HG03039 (cell line): Measurements from ENCODE around the gene PFKM.

Source experiments
- ATAC-seq: cut with Tn5 transposase; IDR thresholded peaks from one replicate; pipeline ENCODE4 v1.9.1; 2021; ENCODE audit warnings: mild to moderate bottlenecking, moderate library complexity; ENCODE audit not compliant: unreplicated experiment

The PFKM gene

DNA sequence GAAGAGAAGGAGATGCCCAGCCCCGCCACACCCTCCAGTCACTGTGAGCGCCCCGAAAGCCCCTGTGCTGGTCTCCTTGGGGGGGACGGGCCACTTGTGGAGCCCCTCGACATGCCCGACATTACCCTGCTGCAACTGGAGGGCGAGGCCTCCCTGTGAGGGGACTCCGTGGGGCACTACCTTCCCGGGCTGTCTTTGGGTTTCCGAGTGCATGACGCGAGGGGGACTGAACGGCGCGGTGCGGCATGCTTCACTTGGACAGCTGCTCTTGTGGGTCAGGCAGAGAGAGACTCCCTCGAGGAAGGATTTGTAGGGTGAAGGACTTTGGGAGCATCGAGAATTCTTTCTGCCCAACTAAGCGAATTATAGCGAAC is 65.4 kb downstream of the PFKM start:
- ATAC-seq = no peak

DNA sequence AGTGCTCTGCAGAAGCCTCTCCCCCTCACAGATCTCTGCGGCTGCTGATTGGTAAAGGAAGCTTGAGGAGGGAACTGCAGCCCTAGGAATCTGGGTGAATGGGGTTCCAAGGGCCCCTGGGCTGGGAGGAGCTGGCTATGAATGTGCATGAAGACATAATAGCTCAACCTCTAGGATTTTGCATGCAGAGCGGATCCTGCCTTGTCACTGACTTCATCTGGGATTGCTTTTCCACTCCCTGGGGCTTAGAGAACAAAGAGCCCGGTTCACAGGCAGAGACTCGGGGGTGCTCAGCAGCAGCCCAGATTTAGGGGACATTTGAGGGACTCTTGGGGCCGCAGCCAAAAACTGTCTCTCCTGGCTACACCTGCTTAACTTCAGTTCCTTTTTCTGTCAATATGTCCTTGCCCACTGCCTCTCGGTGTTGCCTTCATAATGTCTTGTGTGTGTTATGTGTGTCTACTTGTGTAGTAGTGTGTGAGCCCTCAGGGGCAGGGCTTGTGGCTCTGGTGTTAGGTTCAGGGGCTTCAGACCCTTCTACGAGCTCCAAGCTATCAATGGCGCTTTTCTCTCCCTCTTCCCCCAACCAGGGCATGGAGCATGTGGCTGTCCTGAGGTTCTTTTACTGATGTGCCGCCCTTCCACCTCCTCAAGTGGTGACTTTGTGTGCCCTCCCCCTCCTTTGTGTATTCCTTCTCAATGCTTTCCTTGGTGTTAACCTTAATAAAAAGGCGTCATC is 66.2 kb downstream of the PFKM start:
- no peak for ATAC-seq

DNA sequence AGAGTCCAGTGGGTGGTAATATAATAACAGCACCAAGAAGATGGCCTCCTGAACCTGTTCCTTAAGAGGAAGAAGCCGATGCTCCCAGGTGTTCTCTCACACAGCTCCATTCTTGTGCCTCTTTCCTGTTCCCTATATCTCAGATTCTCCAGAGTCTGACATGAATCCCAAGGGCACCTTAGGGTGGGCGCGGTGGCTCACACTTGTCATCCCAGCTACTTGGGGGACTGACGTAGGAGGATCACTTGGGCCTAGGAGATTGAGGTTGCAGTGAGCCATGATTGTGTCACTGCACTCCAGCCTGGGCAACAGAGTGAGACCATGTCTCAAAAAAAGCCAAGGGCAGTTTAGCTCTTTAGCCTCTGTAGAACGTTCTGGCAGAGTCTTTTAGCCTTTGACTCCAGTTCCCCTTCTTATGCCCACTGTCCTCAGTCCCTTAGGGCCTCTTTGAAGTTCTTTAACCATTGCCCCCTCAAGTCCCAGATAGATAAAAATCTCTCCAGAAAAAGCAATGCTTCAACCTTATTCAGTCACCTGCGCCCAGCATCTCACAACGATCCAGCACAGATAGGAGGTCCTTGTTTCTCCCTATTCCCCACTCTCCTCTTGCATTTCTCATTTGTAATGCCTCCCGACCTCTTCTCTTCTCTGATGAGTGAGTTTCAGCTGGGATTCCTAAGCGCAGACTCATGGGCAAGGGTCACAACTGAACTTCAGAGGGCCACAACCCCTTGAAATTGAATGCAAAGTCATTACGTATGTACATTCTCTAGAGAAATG is 68.9 kb downstream of the PFKM start:
- ATAC-seq = no peak

DNA sequence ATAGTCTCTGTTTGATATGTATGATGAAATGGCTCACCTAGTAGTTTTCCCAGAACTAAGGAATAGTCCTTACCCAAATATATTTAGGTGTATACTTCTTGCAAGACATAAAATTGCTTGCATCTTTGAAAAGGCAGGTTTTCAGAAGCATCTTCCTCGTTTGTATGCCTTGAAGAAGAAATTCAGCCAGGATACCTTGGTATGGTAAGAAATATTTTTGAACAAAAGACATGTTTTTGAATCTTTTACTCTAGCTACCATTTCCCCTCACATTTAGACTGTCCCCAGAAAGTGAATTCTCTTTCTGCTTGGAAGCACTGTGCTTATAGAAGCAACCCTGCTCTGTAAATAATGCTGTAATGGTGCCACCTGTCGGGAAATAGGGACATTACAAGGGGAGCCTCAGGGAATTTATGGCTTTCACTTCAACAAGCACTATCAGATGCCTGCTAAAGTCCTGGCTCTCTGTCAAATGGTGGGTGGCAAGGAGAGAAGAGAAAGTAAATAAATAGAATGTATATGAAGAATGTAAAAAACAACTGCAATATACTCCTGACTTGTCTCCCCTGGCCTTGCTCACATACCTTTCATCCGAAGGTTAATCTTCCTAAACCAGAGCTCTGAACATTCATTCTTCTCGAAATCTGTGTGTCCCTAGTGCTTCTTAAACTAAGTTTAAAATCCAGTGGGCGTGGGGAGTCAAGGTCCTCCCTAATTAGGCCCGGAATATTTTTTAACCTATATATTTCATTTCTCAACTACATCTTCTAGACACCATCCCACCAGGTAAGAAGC is 70.4 kb downstream of the PFKM start:
- ATAC-seq = no peak

DNA sequence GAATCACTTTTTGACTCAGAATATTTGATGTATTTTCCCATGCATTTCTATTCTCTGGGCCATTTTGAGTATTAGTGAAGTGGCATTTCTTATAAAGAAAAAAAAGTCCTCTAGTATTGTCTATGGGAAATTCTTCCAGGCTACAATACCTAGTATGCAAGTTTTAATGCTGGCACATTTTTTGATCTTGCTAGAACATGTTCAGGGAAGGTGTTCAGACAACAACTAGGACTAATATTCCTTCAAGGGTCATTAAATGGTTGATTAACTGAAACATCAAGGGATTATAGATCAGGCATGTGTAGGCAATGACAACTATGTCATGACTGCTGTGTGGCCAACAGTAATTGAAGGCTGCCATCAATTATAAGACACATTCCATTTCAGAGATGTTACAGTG is 71.9 kb downstream of the PFKM start:
- no peak for ATAC-seq

DNA sequence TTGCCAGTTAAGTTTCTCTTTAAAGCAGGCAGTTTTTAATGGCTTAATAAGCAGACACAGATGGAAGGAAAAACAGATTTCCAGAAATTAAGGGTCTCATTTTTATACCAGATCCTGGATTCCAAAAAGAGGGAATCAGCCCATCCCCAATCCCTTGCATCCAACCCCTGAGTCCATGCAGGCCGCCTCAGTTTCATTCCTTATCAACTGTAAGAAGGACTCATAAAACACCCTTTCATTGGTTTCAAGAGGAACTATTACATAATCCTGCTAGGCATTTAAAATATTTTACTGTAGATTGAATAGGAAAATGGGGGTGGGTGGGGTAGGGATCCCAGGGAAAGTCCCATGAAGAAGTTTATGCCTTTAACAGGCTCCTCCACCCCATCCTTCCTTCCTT is 73.7 kb downstream of the PFKM start:
- no peak for ATAC-seq

DNA sequence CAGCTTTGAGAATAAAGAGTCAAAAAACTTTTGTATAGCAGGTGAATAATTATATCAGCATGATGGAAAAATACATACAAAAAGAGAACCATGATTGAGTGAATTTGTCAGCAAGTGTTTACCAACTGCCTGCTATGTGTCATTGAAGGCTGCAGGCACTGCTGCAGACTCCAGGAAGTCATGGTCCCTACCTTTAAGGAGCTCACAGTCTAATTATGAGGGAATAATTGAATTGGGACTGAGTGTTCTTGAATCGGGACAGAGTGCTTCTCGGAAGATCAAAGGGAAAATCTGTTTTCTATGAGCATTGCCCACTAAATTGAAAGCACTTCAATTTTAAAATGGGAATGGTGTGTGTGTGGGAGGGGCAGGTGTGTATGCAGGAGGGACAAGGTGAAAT is 74.5 kb downstream of the PFKM start:
- no peak for ATAC-seq

DNA sequence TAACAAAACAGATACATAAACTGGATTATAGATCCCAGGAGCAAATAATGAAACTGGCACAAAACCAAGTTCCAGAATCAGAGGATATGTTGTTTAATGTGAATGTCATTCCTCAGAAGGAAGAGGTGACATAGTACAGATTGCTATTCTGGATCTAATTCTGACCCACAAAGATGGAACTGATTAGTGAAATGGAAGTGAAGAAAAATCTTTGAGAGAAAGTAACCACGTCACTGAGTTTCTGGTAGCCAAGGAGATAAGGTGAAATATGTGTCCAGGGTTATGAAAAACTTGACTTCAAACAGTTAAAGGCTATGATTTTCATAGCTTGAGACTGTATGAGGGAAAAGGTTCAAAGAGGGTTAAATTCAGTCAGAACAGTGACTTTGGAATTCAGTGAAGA is 75.6 kb downstream of the PFKM start:
- ATAC-seq = no peak
